ENCODE results near the gene EFCAB6. TPM values are rescaled to one million over a fixed set of nuclear protein-coding genes. Genes with fewer than 3 reads are reported as not detected.

EFCAB6 gene
- total RNA-seq, 1 donor from 2014 or later: 1.8 TPM

- H3K4me3 ChIP-seq: no peak overlapping the region
- DNase-seq: no peak
- peaks cover 7% of the 10 kb centered on the region for H3K9me3 ChIP-seq (replicated peaks)
- no peaks in the 10 kb centered on the region for H3K4me1 ChIP-seq
- peaks cover 7% of the 10 kb centered on the region for H3K36me3 ChIP-seq
- TF ChIP-seq CTCF (IDR thresholded peaks at IDR 0.05; ENCODE audit: borderline replicate concordance): no peak
- intact Hi-C loops (cut with micrococcal nuclease): no loop called here
- H3K27me3 ChIP-seq (ENCODE audit: low read depth): no peaks in the 10 kb centered on the region
- H3K27ac ChIP-seq (replicated peaks): no peak overlapping the region
Observed at GRCh38 chr22:43697894-43698293, 114.2 kb downstream of the EFCAB6 start.

GRCh38 chr22:43693249-43693648 lies 118.9 kb downstream of the EFCAB6 start:
- TF ChIP-seq CTCF (IDR thresholded peaks at IDR 0.05; ENCODE audit: borderline replicate concordance): no peak
- Histone ChIP-seq H3K36me3 (no peaks in the 10 kb centered on the region), H3K4me1 (no peaks in the 10 kb centered on the region), H3K4me3 (no peak overlapping the region), H3K27me3 (ENCODE audit: low read depth) (no peaks in the 10 kb centered on the region), H3K9me3 (replicated peaks) (peaks cover 15% of the 10 kb centered on the region), H3K27ac (replicated peaks) (no peak overlapping the region)
- intact Hi-C loops (cut with micrococcal nuclease): no loop called here
- DNase-seq: no peak

- H3K4me1 ChIP-seq: no peaks in the 10 kb centered on the region
- no peak overlapping the region for H3K4me3 ChIP-seq
- no peak for DNase-seq
- no peak overlapping the region for H3K27ac ChIP-seq (replicated peaks)
- H3K9me3 ChIP-seq (replicated peaks): peaks cover 15% of the 10 kb centered on the region
- H3K27me3 ChIP-seq (ENCODE audit: low read depth): no peaks in the 10 kb centered on the region
- intact Hi-C loops (cut with micrococcal nuclease): no loop called here
- TF ChIP-seq CTCF (IDR thresholded peaks at IDR 0.05; ENCODE audit: borderline replicate concordance): no peak
- no peaks in the 10 kb centered on the region for H3K36me3 ChIP-seq
Observed at GRCh38 chr22:43689356-43689755, 122.7 kb downstream of the EFCAB6 start.

- TF ChIP-seq CTCF (IDR thresholded peaks at IDR 0.05; ENCODE audit: borderline replicate concordance): no peak
- intact Hi-C loops (cut with micrococcal nuclease): no loop called here
- H3K27me3 ChIP-seq (ENCODE audit: low read depth): no peaks in the 10 kb centered on the region
- no peak for DNase-seq
- peaks cover 7% of the 10 kb centered on the region for H3K9me3 ChIP-seq (replicated peaks)
- H3K36me3 ChIP-seq: no peaks in the 10 kb centered on the region
- no peak overlapping the region for H3K27ac ChIP-seq (replicated peaks)
- no peak overlapping the region for H3K4me3 ChIP-seq
- H3K4me1 ChIP-seq: no peaks in the 10 kb centered on the region
Observed at GRCh38 chr22:43682851-43683250, 129.3 kb downstream of the EFCAB6 start.

- Histone ChIP-seq H3K4me1 (no peaks in the 10 kb centered on the region), H3K27me3 (ENCODE audit: low read depth) (no peaks in the 10 kb centered on the region), H3K4me3 (no peak overlapping the region), H3K27ac (replicated peaks) (no peak overlapping the region), H3K36me3 (no peaks in the 10 kb centered on the region), H3K9me3 (replicated peaks) (peaks cover 7% of the 10 kb centered on the region)
- TF ChIP-seq CTCF (IDR thresholded peaks at IDR 0.05; ENCODE audit: borderline replicate concordance): no peak
- no peak for DNase-seq
- intact Hi-C loops (cut with micrococcal nuclease): no loop called here
Observed at GRCh38 chr22:43681731-43682360, 130.3 kb downstream of the EFCAB6 start.
